Activated T-helper 2 cell treated with anti-CD3 and anti-CD28 coated beads, Interferon-gamma antibody, Interleukin-2, Interleukin-4, amounts not matched to agents 10 μg/mL and 5 μg/mL and 100 μg/mL, durations not matched to agents 14 hours and 24 hours and 36 hours (primary cell): ENCODE measurements around the gene RIPOR1. TPM values are rescaled to one million over a fixed set of nuclear protein-coding genes. Genes with fewer than 3 reads are reported as not detected.
A peak's percentile ranks its signal among the peaks of the same experiment; 100 is the strongest.

ENCODE experiments used
- DNase-seq: peaks from one replicate; pipeline ENCODE4 v3.0.0; 2021; ENCODE audit warnings: low spot score
- H3K27ac Mint-ChIP-seq: one replicate; pipeline ENCODE4 v1.8.0; 2021; ENCODE audit warnings: mixed read lengths
- H3K27me3 Mint-ChIP-seq: one replicate; pipeline ENCODE4 v1.8.0; 2021; ENCODE audit warnings: low read depth, mixed read lengths
- H3K36me3 Mint-ChIP-seq: one replicate; pipeline ENCODE4 v1.8.0; 2021; ENCODE audit warnings: low read depth, mixed read lengths
- H3K4me1 Mint-ChIP-seq: one replicate; pipeline ENCODE4 v1.8.0; 2021; ENCODE audit warnings: low read depth, mixed read lengths
- H3K4me3 Mint-ChIP-seq: one replicate; pipeline ENCODE4 v1.8.0; 2021; ENCODE audit warnings: low read depth, mild to moderate bottlenecking, moderate library complexity, mixed read lengths
- H3K9me3 Mint-ChIP-seq: one replicate; pipeline ENCODE4 v1.8.0; 2021; ENCODE audit warnings: mixed read lengths
- intact Hi-C: fragments of 100-400 bp; cut with micrococcal nuclease; formaldehyde crosslinking; loops from one replicate; pipeline ENCODE4 v1.15.1; 2023
- total RNA-seq: library from RNA; stranded (reverse); gene quantifications from 2 replicates; pipeline ENCODE4 v1.2.3, GENCODE V29; 2022

The RIPOR1 gene
- total RNA-seq, 1 donor from 2014 or later = 26.3 TPM

DNA sequence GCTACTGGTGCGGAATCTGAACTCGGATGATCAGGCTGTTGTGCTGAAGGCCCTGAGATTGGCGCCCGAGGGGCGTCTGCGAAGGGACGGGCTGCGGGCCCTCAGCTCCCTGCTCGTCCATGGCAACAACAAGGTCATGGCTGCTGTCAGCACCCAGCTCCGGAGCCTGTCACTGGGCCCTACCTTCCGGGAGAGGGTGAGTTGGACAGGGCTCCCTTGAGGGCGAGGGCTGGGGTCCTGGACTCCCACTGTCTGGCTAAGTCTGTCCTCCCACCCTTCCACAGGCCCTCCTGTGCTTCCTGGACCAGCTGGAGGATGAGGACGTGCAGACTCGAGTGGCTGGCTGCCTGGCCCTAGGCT, 17.0 kb downstream of the RIPOR1 start:
- H3K27ac Mint-ChIP-seq = no peak overlapping the region
- H3K4me1 Mint-ChIP-seq = peaks cover 26% of the 10 kb centered on the region
- DNase-seq = no peak
- H3K27me3 Mint-ChIP-seq = no peaks in the 10 kb centered on the region
- H3K36me3 Mint-ChIP-seq = peaks cover 24% of the 10 kb centered on the region
- intact Hi-C loops = no loop called here
- H3K9me3 Mint-ChIP-seq = no peaks in the 10 kb centered on the region
- H3K4me3 Mint-ChIP-seq = no peak overlapping the region

DNA sequence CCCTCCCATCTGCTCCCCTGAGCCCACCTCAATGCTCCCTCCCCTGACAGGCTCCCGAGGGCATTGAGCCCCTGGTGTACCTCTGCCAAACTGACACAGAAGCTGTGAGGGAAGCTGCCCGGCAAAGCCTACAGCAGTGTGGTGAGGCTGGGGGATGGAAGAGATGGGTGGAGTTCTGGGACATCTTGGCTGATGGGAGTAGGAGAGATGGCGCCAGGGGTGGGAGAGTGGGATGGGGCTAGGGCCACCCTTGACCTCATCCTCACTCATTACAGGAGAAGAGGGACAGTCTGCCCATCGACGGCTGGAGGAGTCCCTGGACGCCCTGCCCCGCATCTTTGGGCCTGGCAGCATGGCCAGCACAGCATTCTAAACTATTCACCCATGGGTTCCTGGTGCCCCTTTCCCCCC, 17.5 kb downstream of the RIPOR1 start:
- intact Hi-C loops = no loop called here
- no peak overlapping the region for H3K27ac Mint-ChIP-seq
- peaks cover 26% of the 10 kb centered on the region for H3K4me1 Mint-ChIP-seq

GRCh38 chr16:67546761-67547422, 18.3 kb downstream of the RIPOR1 start:
- intact Hi-C loops = loop anchor here (1.0 kb wide), 2 partner anchors 15 to 98 kb away; partner anchors contain the start of genes CARMIL2 and CTCF
- Mint-ChIP-seq H3K27ac (peak overlapping the region; percentile 81), H3K36me3 (peaks cover 24% of the 10 kb centered on the region), H3K9me3 (no peaks in the 10 kb centered on the region), H3K27me3 (no peaks in the 10 kb centered on the region), H3K4me3 (peak overlapping the region; percentile 13), H3K4me1 (peaks cover 28% of the 10 kb centered on the region)
- DNase-seq = peak; percentile 62

More for the DNA sequence above, 17.5 kb downstream of the RIPOR1 start:
- Mint-ChIP-seq H3K27me3 (no peaks in the 10 kb centered on the region), H3K36me3 (peaks cover 24% of the 10 kb centered on the region), H3K4me3 (no peak overlapping the region), H3K9me3 (no peaks in the 10 kb centered on the region)
- DNase-seq = no peak

- Mint-ChIP-seq H3K4me1 (peaks cover 29% of the 10 kb centered on the region), H3K9me3 (no peaks in the 10 kb centered on the region), H3K36me3 (peaks cover 18% of the 10 kb centered on the region), H3K27ac (peak overlapping the region; percentile 81), H3K27me3 (no peaks in the 10 kb centered on the region), H3K4me3 (peak overlapping the region; percentile 17)
- DNase-seq = no peak
- intact Hi-C loops = loop anchor here (1.0 kb wide), 2 partner anchors 15 to 98 kb away; partner anchors contain the start of genes CARMIL2 and CTCF
These were observed 19.0 kb downstream of the RIPOR1 start for GRCh38 chr16:67547423-67548264.

- H3K27me3 Mint-ChIP-seq = no peaks in the 10 kb centered on the region
- H3K9me3 Mint-ChIP-seq = no peaks in the 10 kb centered on the region
- no peak overlapping the region for H3K4me3 Mint-ChIP-seq
- intact Hi-C loops = no loop called here
- no peak for DNase-seq
- peaks cover 27% of the 10 kb centered on the region for H3K4me1 Mint-ChIP-seq
- H3K36me3 Mint-ChIP-seq = peaks cover 15% of the 10 kb centered on the region
- peak overlapping the region; percentile 81 for H3K27ac Mint-ChIP-seq
These were observed 19.9 kb downstream of the RIPOR1 start for GRCh38 chr16:67548265-67549126.

GRCh38 chr16:67549240-67549639, 20.6 kb downstream of the RIPOR1 start:
- intact Hi-C loops = no loop called here
- Mint-ChIP-seq H3K4me3 (no peak overlapping the region), H3K36me3 (peaks cover 15% of the 10 kb centered on the region), H3K27ac (no peak overlapping the region), H3K27me3 (no peaks in the 10 kb centered on the region), H3K4me1 (peaks cover 30% of the 10 kb centered on the region), H3K9me3 (no peaks in the 10 kb centered on the region)
- DNase-seq = no peak

GRCh38 chr16:67549936-67550335, 21.3 kb downstream of the RIPOR1 start:
- Mint-ChIP-seq H3K4me1 (peaks cover 32% of the 10 kb centered on the region), H3K27me3 (no peaks in the 10 kb centered on the region), H3K27ac (no peak overlapping the region)

GRCh38 chr16:67551091-67551490, 22.5 kb downstream of the RIPOR1 start:
- intact Hi-C loops = no loop called here
- H3K4me1 Mint-ChIP-seq = peaks cover 40% of the 10 kb centered on the region
- H3K27ac Mint-ChIP-seq = no peak overlapping the region
- no peaks in the 10 kb centered on the region for H3K9me3 Mint-ChIP-seq
- H3K4me3 Mint-ChIP-seq = no peak overlapping the region
- no peak for DNase-seq
- H3K27me3 Mint-ChIP-seq = no peaks in the 10 kb centered on the region
- H3K36me3 Mint-ChIP-seq = peaks cover 15% of the 10 kb centered on the region

More at GRCh38 chr16:67549936-67550335, 21.3 kb downstream of the RIPOR1 start:
- no peak for DNase-seq
- Mint-ChIP-seq H3K9me3 (no peaks in the 10 kb centered on the region), H3K4me3 (no peak overlapping the region), H3K36me3 (peaks cover 15% of the 10 kb centered on the region)
- intact Hi-C loops = no loop called here

GRCh38 chr16:67551972-67552371, 23.3 kb downstream of the RIPOR1 start:
- Mint-ChIP-seq H3K27ac (peak overlapping the region; percentile 47), H3K27me3 (no peaks in the 10 kb centered on the region), H3K4me3 (no peak overlapping the region), H3K4me1 (peaks cover 42% of the 10 kb centered on the region), H3K9me3 (no peaks in the 10 kb centered on the region), H3K36me3 (peaks cover 8% of the 10 kb centered on the region)
- intact Hi-C loops = no loop called here
- no peak for DNase-seq

DNA sequence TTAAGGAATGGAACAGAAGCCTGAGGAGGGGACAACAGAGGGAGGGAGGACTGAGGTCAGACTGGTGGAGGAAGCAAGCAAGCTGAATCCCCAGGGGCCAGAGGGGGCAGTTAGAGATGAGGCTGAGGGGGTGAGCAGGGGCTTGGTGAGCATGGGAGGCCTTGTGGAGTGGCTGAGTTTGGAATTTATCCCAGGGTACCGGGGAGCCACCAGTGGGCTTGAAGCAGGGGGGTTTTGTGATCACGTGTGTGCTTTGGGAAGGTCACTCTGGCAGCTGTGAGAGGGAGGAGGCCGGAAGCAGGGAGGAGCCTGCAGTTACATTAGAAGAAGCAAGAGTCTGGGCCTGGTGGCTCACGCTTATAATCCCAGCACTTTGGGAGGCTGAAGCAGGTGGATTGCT, 23.8 kb downstream of the RIPOR1 start:
- H3K9me3 Mint-ChIP-seq = no peaks in the 10 kb centered on the region
- H3K27ac Mint-ChIP-seq = peak overlapping the region; percentile 58
- no peak for DNase-seq
- intact Hi-C loops = no loop called here
- peaks cover 8% of the 10 kb centered on the region for H3K36me3 Mint-ChIP-seq
- peaks cover 40% of the 10 kb centered on the region for H3K4me1 Mint-ChIP-seq
- no peak overlapping the region for H3K4me3 Mint-ChIP-seq
- H3K27me3 Mint-ChIP-seq = no peaks in the 10 kb centered on the region

GRCh38 chr16:67555795-67556212, 27.2 kb downstream of the RIPOR1 start:
- H3K27me3 Mint-ChIP-seq = no peaks in the 10 kb centered on the region
- peaks cover 41% of the 10 kb centered on the region for H3K4me1 Mint-ChIP-seq
- intact Hi-C loops = no loop called here
- H3K9me3 Mint-ChIP-seq = no peaks in the 10 kb centered on the region
- H3K36me3 Mint-ChIP-seq = no peaks in the 10 kb centered on the region
- peak overlapping the region; percentile 99 for H3K27ac Mint-ChIP-seq
- no peak for DNase-seq
- peak overlapping the region; percentile 55 for H3K4me3 Mint-ChIP-seq

GRCh38 chr16:67558859-67559258, 30.2 kb downstream of the RIPOR1 start:
- intact Hi-C loops = no loop called here
- no peak overlapping the region for H3K4me3 Mint-ChIP-seq
- H3K9me3 Mint-ChIP-seq = no peaks in the 10 kb centered on the region
- H3K27ac Mint-ChIP-seq = no peak overlapping the region
- no peaks in the 10 kb centered on the region for H3K27me3 Mint-ChIP-seq
- DNase-seq = no peak
- no peaks in the 10 kb centered on the region for H3K36me3 Mint-ChIP-seq
- peaks cover 38% of the 10 kb centered on the region for H3K4me1 Mint-ChIP-seq
